ENCODE measurements around the gene NAA80. TPM values are rescaled to one million over a fixed set of nuclear protein-coding genes. Genes with fewer than 3 reads are reported as not detected.
A peak's percentile ranks its signal among the peaks of the same experiment; 100 is the strongest.

Gene NAA80
- total and polyA plus RNA-seq, 2 of the 8 experiments (the other 6 are each of a cell fraction or from before 2014, with no cell fraction given) = 11.3 to 16.7 TPM

DNA sequence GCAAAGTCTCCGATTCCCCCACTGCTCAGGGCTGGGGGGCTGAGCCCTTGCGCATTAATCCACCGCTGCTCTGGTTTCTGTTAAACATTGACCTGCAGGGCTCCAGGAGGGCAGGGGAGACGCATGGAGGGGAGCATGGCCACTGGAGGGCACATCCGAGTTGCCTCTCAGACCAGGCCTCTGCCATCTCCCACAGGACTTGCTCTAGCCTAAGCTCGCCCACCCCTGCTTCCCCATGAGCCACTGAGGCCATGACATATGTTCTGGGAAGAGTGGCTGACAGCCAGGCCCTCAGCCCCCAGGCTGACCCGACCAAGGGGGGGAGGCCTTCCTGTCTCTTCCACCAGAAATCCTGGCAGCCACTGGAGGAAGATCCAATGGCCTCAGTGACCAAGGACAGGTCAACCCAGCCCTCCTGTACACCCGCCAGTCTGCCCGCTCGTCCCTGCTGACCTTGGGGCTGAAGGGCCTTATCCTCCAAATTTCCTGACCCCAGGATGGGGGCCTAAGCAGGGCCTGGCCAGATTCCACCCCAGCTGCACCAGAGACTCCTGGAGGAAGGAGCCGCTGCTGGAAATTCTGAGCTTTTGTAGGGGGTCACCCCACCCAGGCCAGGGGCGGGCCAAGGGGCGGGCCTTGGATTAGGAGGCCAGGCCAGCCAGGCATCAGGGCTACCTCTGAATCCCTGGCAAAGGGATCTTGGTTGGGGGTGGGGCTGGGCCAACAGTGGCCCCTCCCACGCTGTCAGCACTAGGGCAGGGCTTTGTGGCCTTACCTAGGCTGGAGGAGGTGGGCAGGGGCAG, 4.0 kb upstream of the NAA80 start, which contains the start of gene HYAL1 (continued):
- TF ChIP-seq GABPA (IDR thresholded peaks at IDR 0.05; ENCODE audit: borderline replicate concordance, insufficient read depth, low read length) (no peak), POLR2AphosphoS5 (IDR thresholded peaks at IDR 0.05; ENCODE audit: low read depth, low read length) (no peak), JUND (IDR thresholded peaks at IDR 0.05; ENCODE audit: low read length) (no peak), CTBP2 (IDR thresholded peaks at IDR 0.05; ENCODE audit: borderline replicate concordance, insufficient read depth, insufficient read length, low read length) (no peak), SAP30 (IDR thresholded peaks at IDR 0.05; ENCODE audit: insufficient read depth, insufficient replicate concordance, low read length) (no peak)
- TF ChIP-seq, protein P1, sequence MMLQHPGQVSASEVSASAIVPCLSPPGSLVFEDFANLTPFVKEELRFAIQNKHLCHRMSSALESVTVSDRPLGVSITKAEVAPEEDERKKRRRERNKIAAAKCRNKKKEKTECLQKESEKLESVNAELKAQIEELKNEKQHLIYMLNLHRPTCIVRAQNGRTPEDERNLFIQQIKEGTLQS (IDR thresholded peaks at IDR 0.05; ENCODE audit: insufficient read depth, low read depth, low read length) = no peak
- TF ChIP-seq, protein P2, sequence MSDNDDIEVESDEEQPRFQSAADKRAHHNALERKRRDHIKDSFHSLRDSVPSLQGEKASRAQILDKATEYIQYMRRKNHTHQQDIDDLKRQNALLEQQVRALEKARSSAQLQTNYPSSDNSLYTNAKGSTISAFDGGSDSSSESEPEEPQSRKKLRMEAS (IDR thresholded peaks at IDR 0.05) = peak; percentile 57
- TF ChIP-seq, protein P3, sequence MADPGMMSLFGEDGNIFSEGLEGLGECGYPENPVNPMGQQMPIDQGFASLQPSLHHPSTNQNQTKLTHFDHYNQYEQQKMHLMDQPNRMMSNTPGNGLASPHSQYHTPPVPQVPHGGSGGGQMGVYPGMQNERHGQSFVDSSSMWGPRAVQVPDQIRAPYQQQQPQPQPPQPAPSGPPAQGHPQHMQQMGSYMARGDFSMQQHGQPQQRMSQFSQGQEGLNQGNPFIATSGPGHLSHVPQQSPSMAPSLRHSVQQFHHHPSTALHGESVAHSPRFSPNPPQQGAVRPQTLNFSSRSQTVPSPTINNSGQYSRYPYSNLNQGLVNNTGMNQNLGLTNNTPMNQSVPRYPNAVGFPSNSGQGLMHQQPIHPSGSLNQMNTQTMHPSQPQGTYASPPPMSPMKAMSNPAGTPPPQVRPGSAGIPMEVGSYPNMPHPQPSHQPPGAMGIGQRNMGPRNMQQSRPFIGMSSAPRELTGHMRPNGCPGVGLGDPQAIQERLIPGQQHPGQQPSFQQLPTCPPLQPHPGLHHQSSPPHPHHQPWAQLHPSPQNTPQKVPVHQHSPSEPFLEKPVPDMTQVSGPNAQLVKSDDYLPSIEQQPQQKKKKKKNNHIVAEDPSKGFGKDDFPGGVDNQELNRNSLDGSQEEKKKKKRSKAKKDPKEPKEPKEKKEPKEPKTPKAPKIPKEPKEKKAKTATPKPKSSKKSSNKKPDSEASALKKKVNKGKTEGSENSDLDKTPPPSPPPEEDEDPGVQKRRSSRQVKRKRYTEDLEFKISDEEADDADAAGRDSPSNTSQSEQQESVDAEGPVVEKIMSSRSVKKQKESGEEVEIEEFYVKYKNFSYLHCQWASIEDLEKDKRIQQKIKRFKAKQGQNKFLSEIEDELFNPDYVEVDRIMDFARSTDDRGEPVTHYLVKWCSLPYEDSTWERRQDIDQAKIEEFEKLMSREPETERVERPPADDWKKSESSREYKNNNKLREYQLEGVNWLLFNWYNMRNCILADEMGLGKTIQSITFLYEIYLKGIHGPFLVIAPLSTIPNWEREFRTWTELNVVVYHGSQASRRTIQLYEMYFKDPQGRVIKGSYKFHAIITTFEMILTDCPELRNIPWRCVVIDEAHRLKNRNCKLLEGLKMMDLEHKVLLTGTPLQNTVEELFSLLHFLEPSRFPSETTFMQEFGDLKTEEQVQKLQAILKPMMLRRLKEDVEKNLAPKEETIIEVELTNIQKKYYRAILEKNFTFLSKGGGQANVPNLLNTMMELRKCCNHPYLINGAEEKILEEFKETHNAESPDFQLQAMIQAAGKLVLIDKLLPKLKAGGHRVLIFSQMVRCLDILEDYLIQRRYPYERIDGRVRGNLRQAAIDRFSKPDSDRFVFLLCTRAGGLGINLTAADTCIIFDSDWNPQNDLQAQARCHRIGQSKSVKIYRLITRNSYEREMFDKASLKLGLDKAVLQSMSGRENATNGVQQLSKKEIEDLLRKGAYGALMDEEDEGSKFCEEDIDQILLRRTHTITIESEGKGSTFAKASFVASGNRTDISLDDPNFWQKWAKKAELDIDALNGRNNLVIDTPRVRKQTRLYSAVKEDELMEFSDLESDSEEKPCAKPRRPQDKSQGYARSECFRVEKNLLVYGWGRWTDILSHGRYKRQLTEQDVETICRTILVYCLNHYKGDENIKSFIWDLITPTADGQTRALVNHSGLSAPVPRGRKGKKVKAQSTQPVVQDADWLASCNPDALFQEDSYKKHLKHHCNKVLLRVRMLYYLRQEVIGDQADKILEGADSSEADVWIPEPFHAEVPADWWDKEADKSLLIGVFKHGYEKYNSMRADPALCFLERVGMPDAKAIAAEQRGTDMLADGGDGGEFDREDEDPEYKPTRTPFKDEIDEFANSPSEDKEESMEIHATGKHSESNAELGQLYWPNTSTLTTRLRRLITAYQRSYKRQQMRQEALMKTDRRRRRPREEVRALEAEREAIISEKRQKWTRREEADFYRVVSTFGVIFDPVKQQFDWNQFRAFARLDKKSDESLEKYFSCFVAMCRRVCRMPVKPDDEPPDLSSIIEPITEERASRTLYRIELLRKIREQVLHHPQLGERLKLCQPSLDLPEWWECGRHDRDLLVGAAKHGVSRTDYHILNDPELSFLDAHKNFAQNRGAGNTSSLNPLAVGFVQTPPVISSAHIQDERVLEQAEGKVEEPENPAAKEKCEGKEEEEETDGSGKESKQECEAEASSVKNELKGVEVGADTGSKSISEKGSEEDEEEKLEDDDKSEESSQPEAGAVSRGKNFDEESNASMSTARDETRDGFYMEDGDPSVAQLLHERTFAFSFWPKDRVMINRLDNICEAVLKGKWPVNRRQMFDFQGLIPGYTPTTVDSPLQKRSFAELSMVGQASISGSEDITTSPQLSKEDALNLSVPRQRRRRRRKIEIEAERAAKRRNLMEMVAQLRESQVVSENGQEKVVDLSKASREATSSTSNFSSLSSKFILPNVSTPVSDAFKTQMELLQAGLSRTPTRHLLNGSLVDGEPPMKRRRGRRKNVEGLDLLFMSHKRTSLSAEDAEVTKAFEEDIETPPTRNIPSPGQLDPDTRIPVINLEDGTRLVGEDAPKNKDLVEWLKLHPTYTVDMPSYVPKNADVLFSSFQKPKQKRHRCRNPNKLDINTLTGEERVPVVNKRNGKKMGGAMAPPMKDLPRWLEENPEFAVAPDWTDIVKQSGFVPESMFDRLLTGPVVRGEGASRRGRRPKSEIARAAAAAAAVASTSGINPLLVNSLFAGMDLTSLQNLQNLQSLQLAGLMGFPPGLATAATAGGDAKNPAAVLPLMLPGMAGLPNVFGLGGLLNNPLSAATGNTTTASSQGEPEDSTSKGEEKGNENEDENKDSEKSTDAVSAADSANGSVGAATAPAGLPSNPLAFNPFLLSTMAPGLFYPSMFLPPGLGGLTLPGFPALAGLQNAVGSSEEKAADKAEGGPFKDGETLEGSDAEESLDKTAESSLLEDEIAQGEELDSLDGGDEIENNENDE (IDR thresholded peaks at IDR 0.05; ENCODE audit: insufficient replicate concordance, low read length) = no peak

All from H1 (cell line).